Breast epithelium (tissue), 4 donors: Measurements from ENCODE around the gene CDH1. TPM values are rescaled to one million over a fixed set of nuclear protein-coding genes. Genes with fewer than 3 reads are reported as not detected.
A peak's percentile ranks its signal among the peaks of the same experiment; 100 is the strongest.

Experiments
- DNase-seq, 2 donors: peaks; one replicate each; pipeline ENCODE4 v3.0.0-alpha.2; 2019; ENCODE audit warnings: low spot score in 2 of 2
- H3K27ac ChIP-seq, 2 donors: fragments of 200-600 bp; sonication (generic) in 1 of 2; one replicate each; pipeline ENCODE4 v1.5.1; 2016 to 2019; ENCODE audit warnings: mild to moderate bottlenecking in 1 of 2
- H3K27me3 ChIP-seq, 2 donors: fragments of 200-600 bp; sonication (generic) in 1 of 2; one replicate each; pipeline versions ENCODE4 v1.5.1 to v1.6.0; 2017 to 2019; ENCODE audit warnings: control low read depth in 1 of 2, mild to moderate bottlenecking in 1 of 2
- H3K36me3 ChIP-seq: fragments of 200-600 bp; one replicate; pipeline ENCODE4 v1.5.1; 2019
- H3K4me1 ChIP-seq, 2 donors: fragments of 200-600 bp; sonication (generic); one replicate each; pipeline ENCODE4 v1.5.1; 2016 to 2019; ENCODE audit warnings: control low read depth in 1 of 2
- H3K4me3 ChIP-seq, 3 donors: fragments of 200-600 bp; sonication (generic); 1 replicate in 2 of 3; 2 replicates in 1 of 3; pipeline ENCODE4 v1.5.1; 2016 to 2019; ENCODE audit warnings: mild to moderate bottlenecking in 3 of 3, moderate library complexity in 2 of 3
- H3K9me3 ChIP-seq, 2 donors: fragments of 200-600 bp; sonication (generic) in 1 of 2; one replicate each; pipeline ENCODE4 v1.5.1; 2016 to 2019; ENCODE audit warnings: control low read depth in 1 of 2
- CTCF ChIP-seq, 3 donors: fragments of 450-650 bp; IDR thresholded peaks; one replicate each; pipeline ENCODE4 v1.5.1; 2016 to 2017; ENCODE audit warnings: antibody characterized with exemption in 3 of 3, mild to moderate bottlenecking in 3 of 3, moderate library complexity in 3 of 3
- POLR2A ChIP-seq: fragments of 450-650 bp; IDR thresholded peaks from one replicate; pipeline ENCODE4 v1.6.1; 2016; ENCODE audit warnings: antibody characterized with exemption, mild to moderate bottlenecking, moderate library complexity
- POLR2AphosphoS5 ChIP-seq, 3 donors: sonication (generic); formaldehyde crosslinking; IDR thresholded peaks; one replicate each; pipeline ENCODE4 v1.6.1; 2017; ENCODE audit warnings: antibody characterized with exemption in 3 of 3
- intact Hi-C: fragments of 100-400 bp; cut with DNase I; formaldehyde crosslinking; loops from one replicate; pipeline ENCODE4 v1.15.1; 2023; ENCODE audit warnings: low total_unique reads
- total RNA-seq, 3 donors: library from RNA; depleted of rRNA; stranded (reverse); fragments of >200 nt; gene quantifications; one replicate each; pipeline ENCODE4 v1.1.0, GENCODE V29; 2016

Gene CDH1
- total RNA-seq, 3 donors from 2014 or later, result 0.16 to 127 (median 86.5) TPM

- Histone ChIP-seq H3K36me3 (no peaks in the 10 kb centered on the region), H3K27ac (no peak overlapping the region), H3K27me3 (no peaks in the 10 kb centered on the region), H3K4me3 (no peak overlapping the region), H3K9me3 (no peaks in the 10 kb centered on the region), H3K4me1 (no peaks in the 10 kb centered on the region)
- TF ChIP-seq POLR2AphosphoS5 (IDR thresholded peaks at IDR 0.05) (no peak), CTCF (IDR thresholded peaks at IDR 0.05) (no peak), POLR2A (no peak)
- DNase-seq, result no peak
- intact Hi-C loops, result no loop called here
Observed at GRCh38 chr16:68873635-68874471, 136.8 kb downstream of the CDH1 start.

- DNase-seq, result no peak
- no peak for TF ChIP-seq POLR2AphosphoS5 (IDR thresholded peaks at IDR 0.05)
- no peak for TF ChIP-seq CTCF (IDR thresholded peaks at IDR 0.05)
- TF ChIP-seq POLR2A, result no peak
- Histone ChIP-seq H3K27me3 (no peaks in the 10 kb centered on the region), H3K4me3 (no peak overlapping the region), H3K27ac (no peak overlapping the region), H3K36me3 (no peaks in the 10 kb centered on the region), H3K4me1 (no peaks in the 10 kb centered on the region), H3K9me3 (no peaks in the 10 kb centered on the region)
- intact Hi-C loops, result no loop called here
Observed at GRCh38 chr16:68875871-68876270, 138.8 kb downstream of the CDH1 start.

- Histone ChIP-seq H3K27me3 (no peaks in the 10 kb centered on the region), H3K27ac (no peak overlapping the region), H3K4me1 (no peaks in the 10 kb centered on the region), H3K36me3 (no peaks in the 10 kb centered on the region), H3K9me3 (no peaks in the 10 kb centered on the region), H3K4me3 (no peak overlapping the region)
- no peak for DNase-seq
- intact Hi-C loops, result no loop called here
- TF ChIP-seq POLR2A, result no peak
Observed at GRCh38 chr16:68883685-68884084, 146.6 kb downstream of the CDH1 start.

- H3K27me3 ChIP-seq, result no peaks in the 10 kb centered on the region
- no peak for DNase-seq
- intact Hi-C loops, result no loop called here
- TF ChIP-seq CTCF (IDR thresholded peaks at IDR 0.05), result no peak
- no peak for TF ChIP-seq POLR2AphosphoS5 (IDR thresholded peaks at IDR 0.05)
- TF ChIP-seq POLR2A, result no peak
- H3K4me3 ChIP-seq, result no peak overlapping the region
- H3K9me3 ChIP-seq, result no peaks in the 10 kb centered on the region
- no peaks in the 10 kb centered on the region for H3K4me1 ChIP-seq
- no peaks in the 10 kb centered on the region for H3K36me3 ChIP-seq
- peak overlapping the region; percentile 27 to 50 for H3K27ac ChIP-seq
Observed at GRCh38 chr16:68884401-68884800, 147.3 kb downstream of the CDH1 start.

Other genes starting within 250 kb of the CDH1 start
- 10 to 100 TPM; 35.7 to 40.6 (median 40.3) TPM for gene ZFP90, start 198.0 kb upstream of the CDH1 start, total RNA-seq
- gene CDH3, start 92.0 kb upstream of the CDH1 start, total RNA-seq, result 10 to 100 TPM in 2 of 3 donors, under 1 TPM in 1; 0.32 to 62.6 (median 39.0) TPM
- gene TANGO6, start 106.2 kb downstream of the CDH1 start, total RNA-seq, result 10 to 100 TPM; 13.4 to 26.1 (median 24.6) TPM